Stimulated activated effector memory CD8-positive, alpha-beta T cell treated with anti-CD3 and anti-CD28 coated beads, Interleukin-12 subunit alpha, Interleukin-12 subunit beta, amount 100 ng/mL, for 72 hours (primary cell): ENCODE data around the gene BBLN.
"Not testable (repeated sequence)": the region's sequence is repeated elsewhere in the genome, so short reads cannot be mapped to it uniquely, and the experiment has no call there.

Experiments
- ATAC-seq: fragments of 150-1000 bp; cut with Tn5 transposase; 2 replicates; pipeline ENCODE4 v1.10.0; 2021
- DNase-seq, 2 donors: peaks; one replicate each; pipeline ENCODE4 v3.0.0; 2021 to 2022; ENCODE audit warnings: low spot score in 2 of 2
- H3K27ac Mint-ChIP-seq: one replicate; pipeline ENCODE4 v1.8.0; 2022; ENCODE audit warnings: mild to moderate bottlenecking, mixed read lengths
- H3K36me3 Mint-ChIP-seq: one replicate; pipeline ENCODE4 v1.8.0; 2022; ENCODE audit warnings: mild to moderate bottlenecking, mixed read lengths
- H3K4me1 Mint-ChIP-seq: one replicate; pipeline ENCODE4 v1.8.0; 2022; ENCODE audit warnings: mixed read lengths
- H3K4me3 Mint-ChIP-seq: one replicate; pipeline ENCODE4 v1.8.0; 2022; ENCODE audit warnings: mild to moderate bottlenecking, mixed read lengths
- H3K9me3 Mint-ChIP-seq: one replicate; pipeline ENCODE4 v1.8.0; 2022; ENCODE audit warnings: mixed read lengths

Gene BBLN

DNA sequence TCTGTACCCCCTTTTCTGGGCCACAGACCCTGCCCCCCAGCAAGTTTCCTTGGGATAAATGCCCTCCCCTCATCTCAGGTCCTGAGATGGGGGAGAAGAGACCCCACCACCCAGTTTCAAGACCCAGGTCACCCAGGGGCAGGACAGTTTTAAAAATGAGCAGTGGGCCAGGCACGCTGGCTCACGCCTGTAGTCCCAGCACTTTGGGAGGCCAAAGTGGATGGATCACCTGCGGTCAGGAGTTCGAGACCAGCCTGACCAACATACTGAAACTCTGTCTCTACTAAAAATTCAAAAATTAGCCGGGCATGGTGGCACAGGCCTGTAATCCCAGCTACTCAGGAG lies 38.6 kb upstream of the BBLN start:
- Mint-ChIP-seq H3K9me3 (no peaks in the 10 kb centered on the region), H3K4me1 (peaks cover 36% of the 10 kb centered on the region), H3K36me3 (peaks cover 47% of the 10 kb centered on the region), H3K4me3 (no peak overlapping the region), H3K27ac (no peak overlapping the region)
- ATAC-seq: no peak
- DNase-seq: no peak

GRCh38 chr9:128121924-128122808 lies 37.9 kb upstream of the BBLN start:
- ATAC-seq (no peak), DNase-seq (no peak)
- Mint-ChIP-seq H3K9me3 (no peaks in the 10 kb centered on the region), H3K27ac (no peak overlapping the region), H3K36me3 (peaks cover 44% of the 10 kb centered on the region), H3K4me1 (peaks cover 37% of the 10 kb centered on the region), H3K4me3 (no peak overlapping the region)

DNA sequence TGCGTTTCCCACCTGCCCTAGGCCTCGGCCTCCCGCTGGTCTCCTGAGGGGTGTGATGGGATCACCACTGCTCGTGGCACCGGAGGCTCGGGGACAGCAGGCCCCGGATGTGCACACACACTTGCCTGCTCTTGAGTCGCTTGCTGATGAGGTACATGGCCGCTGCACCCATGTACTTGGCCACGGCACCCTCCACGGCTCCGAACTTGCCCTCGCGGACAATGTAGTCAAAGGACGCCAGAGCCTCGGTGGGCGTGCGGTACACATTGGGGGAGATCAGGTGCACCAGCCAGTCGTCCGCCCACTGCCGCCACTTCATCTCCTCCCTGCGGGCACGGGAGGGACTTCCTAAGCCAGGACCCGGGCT lies 37.3 kb upstream of the BBLN start:
- Mint-ChIP-seq H3K4me1 (peaks cover 33% of the 10 kb centered on the region), H3K9me3 (no peaks in the 10 kb centered on the region), H3K36me3 (peaks cover 46% of the 10 kb centered on the region), H3K4me3 (no peak overlapping the region), H3K27ac (no peak overlapping the region)
- no peak for DNase-seq
- no peak for ATAC-seq

DNA sequence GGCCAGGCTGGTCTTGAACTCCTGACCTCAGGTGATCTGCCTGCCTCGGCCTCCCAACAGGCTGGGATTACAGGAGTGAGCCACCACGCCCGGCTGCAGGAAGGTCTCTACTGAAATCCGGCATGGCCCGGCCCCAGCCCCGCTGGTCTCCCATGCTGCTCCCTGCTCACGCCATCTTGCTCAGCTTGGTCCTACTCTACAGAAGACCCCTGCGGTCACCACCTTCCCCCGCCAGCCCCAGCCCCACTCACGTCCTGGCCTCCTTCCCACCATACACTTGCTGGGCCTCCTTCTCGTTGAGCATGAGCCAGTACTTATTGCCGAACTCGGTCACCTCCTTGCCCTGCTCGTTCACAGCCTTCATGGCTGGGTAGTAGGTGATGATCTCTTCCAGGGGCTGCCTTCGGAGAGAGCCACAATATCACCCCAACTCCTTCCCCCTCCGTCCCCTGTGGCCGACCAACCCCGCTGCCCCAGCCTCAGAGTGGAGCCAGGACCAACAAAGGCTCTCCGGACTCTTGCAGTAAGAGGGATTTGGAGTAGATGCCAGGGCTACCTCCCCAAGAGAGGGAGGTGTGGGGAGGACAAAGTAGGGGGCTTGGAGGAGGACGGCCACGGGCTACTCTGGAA lies 36.5 kb upstream of the BBLN start:
- no peaks in the 10 kb centered on the region for H3K9me3 Mint-ChIP-seq
- H3K4me1 Mint-ChIP-seq: peaks cover 33% of the 10 kb centered on the region
- ATAC-seq: no peak
- H3K27ac Mint-ChIP-seq: peak overlapping the region; percentile 17
- no peak overlapping the region for H3K4me3 Mint-ChIP-seq
- DNase-seq: no peak
- peaks cover 47% of the 10 kb centered on the region for H3K36me3 Mint-ChIP-seq

DNA sequence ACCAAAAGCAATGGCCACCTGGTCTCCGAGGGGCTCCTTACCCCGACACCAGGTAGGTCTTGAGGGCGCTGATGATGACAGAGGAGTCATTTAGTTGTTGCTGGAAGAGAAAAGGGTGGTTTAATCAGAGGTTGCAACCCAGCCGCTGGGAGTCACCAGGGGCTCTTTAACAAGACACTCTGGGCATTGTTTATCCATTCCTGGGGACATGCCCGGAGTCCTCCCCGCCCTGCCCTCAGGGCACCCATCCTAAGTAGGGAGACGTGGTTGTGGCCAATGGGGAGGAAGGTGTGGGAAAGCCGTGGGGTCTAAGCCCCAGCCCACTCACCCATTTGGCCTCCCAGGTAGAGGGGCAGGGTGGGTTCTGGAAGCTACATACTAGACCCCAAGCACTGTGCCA lies 35.6 kb upstream of the BBLN start:
- H3K4me1 Mint-ChIP-seq: peaks cover 40% of the 10 kb centered on the region
- H3K27ac Mint-ChIP-seq: peak overlapping the region; percentile 17
- peaks cover 45% of the 10 kb centered on the region for H3K36me3 Mint-ChIP-seq
- ATAC-seq (no peak), DNase-seq (no peak)
- H3K4me3 Mint-ChIP-seq: peak overlapping the region; percentile 98
- no peaks in the 10 kb centered on the region for H3K9me3 Mint-ChIP-seq

DNA sequence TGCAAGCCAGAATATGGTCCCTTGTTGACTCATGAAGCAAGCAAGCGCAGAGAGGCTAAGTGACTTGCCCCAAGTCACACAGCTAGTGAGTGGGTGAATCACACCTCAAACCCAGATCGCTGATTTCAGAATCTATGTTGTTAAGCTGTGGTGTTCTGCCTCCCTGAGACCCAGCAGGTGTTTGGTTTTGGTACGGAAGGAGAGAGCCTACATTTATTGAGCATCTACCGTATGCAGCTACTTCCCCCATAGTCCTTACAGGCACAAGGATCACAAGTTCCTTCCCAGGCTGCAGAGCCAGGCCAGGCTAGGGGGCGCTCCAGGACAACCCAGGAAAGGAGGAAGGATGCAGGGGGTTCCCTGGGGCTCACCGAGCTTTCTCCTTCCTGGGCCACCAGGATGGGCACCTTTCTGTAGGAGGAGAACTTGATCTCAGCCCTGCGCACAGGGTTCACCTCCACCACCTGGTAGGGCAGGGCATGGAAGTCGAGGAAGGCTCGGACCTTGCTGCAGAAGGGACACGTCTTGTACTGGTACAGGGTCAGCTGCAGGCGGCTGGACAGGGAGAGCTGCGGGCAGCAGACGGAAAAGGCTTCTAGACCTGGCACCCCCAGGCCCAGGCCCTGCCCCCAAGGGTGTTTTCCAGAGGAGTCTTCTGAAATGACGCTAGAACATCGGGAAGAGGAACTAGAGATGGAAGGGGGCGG lies 35.0 kb upstream of the BBLN start:
- ATAC-seq (no peak), DNase-seq (peak in 1 of 2 donors; percentile 70)
- peaks cover 45% of the 10 kb centered on the region for H3K36me3 Mint-ChIP-seq
- H3K9me3 Mint-ChIP-seq: no peaks in the 10 kb centered on the region
- peak overlapping the region; percentile 98 for H3K4me3 Mint-ChIP-seq
- peak overlapping the region; percentile 17 for H3K27ac Mint-ChIP-seq
- peaks cover 43% of the 10 kb centered on the region for H3K4me1 Mint-ChIP-seq

GRCh38 chr9:128125580-128126354 lies 34.3 kb upstream of the BBLN start:
- Mint-ChIP-seq H3K4me3 (peak overlapping the region; percentile 98), H3K9me3 (no peaks in the 10 kb centered on the region), H3K36me3 (peaks cover 45% of the 10 kb centered on the region), H3K4me1 (peaks cover 43% of the 10 kb centered on the region), H3K27ac (no peak overlapping the region)
- DNase-seq: no peak
- no peak for ATAC-seq

DNA sequence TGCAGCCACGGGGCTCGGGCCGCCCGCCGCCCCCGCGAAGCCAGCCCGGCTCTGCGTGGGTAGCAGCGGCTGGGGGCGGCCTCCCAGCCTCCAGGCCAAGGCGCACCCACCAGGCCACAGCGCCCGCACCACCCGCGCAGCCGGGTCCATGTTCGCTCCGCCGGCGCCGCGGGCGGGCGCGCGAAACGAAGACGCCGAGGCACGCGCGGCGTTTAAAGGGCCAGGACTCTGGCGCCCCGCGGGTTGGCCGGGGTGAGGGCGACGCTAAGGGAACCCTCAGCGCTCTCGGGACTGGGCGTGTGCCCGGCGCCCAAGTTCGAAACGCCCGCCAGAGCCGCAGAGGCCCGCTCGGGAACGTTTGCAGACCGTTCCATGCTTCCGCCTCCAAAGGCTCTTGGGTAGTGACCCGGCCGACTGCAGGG lies 32.5 kb upstream of the BBLN start, which contains the start of gene PTGES2:
TSS of gene PTGES2 (minus strand) at position 162 of the 422 bp plus-strand sequence. CDS start at position 150, 12 bp downstream.
- H3K4me1 Mint-ChIP-seq: peaks cover 43% of the 10 kb centered on the region
- peaks cover 30% of the 10 kb centered on the region for H3K36me3 Mint-ChIP-seq
- H3K27ac Mint-ChIP-seq: peak within 1 kb of the TSS; percentile 99
- no peaks in the 10 kb centered on the region for H3K9me3 Mint-ChIP-seq
- peak; percentile 84 for ATAC-seq
- peak; percentile 83 to 91 for DNase-seq
- peak within 1 kb of the TSS; percentile 98 for H3K4me3 Mint-ChIP-seq

DNA sequence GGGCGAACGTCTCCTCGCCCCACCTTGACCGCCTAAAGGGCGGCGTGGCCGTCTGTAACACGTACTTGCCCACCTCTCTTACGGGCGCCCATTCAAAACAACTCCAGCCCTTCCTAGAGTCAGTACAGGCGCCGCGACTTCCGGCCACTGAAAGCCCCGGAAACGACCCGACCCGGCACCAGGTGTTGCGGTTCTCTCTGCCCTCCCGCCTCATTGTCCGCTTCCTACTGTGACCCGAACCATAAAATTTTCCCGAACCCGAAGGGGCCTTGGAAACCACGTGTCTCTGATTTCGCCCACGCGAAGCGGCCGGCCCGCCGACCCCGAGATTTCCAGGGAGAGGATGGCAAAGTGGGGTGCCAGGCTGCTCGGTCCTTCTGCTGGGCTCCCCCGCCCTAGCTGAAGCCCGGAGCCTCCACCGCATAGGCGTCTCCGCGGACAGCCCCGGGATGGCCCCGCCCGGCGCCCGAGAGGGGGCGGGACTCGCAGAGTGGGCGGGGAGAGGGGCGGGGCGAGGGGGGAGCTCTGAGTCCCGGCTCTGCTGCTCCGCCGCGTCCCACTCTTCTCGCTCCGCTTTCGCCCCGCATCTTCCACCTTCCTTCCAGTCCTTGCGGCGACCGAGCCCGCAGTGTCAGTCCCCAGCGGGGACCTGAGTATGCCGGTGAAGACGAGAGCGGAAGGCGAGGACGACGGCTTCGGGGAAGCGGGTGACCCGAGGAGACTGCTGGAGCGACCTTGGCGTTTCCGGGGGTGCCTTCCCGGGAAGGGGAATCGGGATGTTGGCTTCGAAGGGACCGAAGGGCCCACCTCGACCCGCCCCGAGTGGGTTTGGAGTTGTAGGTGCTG lies 31.9 kb upstream of the BBLN start:
- ATAC-seq: peak; percentile 82
- H3K36me3 Mint-ChIP-seq: peaks cover 24% of the 10 kb centered on the region
- H3K4me3 Mint-ChIP-seq: peak overlapping the region; percentile 98
- DNase-seq: peak; percentile 86 to 96
- peaks cover 43% of the 10 kb centered on the region for H3K4me1 Mint-ChIP-seq
- peak overlapping the region; percentile 99 for H3K27ac Mint-ChIP-seq
- no peaks in the 10 kb centered on the region for H3K9me3 Mint-ChIP-seq

DNA sequence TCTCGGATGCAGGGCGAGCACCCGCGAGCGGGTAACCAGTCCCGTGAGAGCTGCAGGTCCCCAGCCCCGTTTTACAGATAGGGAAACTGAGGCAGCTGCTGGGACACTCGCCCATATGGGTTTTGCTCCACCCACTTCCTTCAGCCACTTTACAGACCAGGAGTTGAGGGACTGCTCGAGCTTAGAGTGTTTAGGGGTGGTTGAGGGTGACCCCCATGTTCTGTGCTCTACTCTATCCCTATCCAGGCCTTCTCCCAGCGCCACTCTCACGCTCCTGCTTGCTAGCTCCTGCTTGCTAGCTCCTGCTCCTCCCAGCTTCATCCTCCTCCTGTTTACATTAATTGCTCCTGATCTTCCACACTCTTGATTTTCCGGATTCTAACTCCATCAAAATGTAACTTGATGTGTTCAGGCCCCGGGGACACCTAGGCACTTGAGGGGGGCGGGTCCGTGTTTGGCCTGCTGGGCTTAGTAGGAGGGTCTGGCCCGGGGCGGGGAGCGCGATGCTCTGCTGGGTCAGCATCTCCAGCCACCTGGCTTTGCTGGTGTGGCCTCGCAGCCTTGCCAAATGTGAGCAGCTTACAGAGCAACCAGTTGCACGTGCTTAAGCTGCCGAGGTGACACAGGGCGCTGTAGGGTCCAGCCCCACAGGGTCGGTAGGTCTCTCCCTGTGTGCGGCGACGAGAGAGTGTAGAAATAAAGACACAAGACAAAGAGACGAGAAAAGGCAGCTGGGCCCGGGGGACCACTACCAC lies 31.1 kb upstream of the BBLN start:
- Mint-ChIP-seq H3K4me3 (peak overlapping the region; percentile 98), H3K27ac (peak overlapping the region; percentile 99), H3K9me3 (no peaks in the 10 kb centered on the region), H3K36me3 (peaks cover 16% of the 10 kb centered on the region), H3K4me1 (peaks cover 43% of the 10 kb centered on the region)
- ATAC-seq: no peak
- DNase-seq: no peak

DNA sequence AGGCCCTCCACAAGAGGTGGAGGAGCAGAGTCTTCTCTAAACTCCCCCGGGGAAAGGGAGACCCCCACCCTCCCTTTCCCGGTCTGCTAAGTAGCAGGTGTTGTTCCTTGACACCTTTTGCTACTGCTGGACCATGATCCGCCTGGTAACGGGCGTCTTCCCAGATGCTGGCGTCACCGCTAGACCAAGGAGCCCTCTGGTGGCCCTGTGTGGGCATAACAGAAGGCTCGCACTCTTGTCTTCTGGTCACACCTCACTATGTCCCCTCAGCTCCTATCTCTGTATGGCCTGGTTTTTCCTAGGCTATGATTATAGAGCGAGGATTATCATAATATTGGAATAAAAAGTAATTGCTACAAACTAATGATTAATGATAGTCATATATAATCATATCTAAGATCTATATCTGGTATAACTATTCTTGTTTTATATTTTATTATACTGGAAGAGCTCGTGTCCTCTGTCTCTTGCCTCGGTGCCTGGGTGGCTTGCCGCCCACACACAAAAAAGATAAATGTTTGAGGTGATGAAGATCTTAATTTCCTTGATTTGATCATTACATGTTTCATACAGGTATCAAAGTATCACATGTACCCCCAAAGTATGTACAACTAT lies 30.0 kb upstream of the BBLN start:
- Mint-ChIP-seq H3K4me3 (peak overlapping the region; percentile 98), H3K4me1 (peaks cover 34% of the 10 kb centered on the region)
- not testable (repeated sequence) for ATAC-seq, H3K9me3 Mint-ChIP-seq, H3K36me3 Mint-ChIP-seq, H3K27ac Mint-ChIP-seq
- DNase-seq: peak in 1 of 2 donors; percentile 73

- peaks cover 29% of the 10 kb centered on the region for H3K4me1 Mint-ChIP-seq
- H3K9me3 Mint-ChIP-seq, H3K36me3 Mint-ChIP-seq, DNase-seq, H3K27ac Mint-ChIP-seq, H3K4me3 Mint-ChIP-seq, ATAC-seq: not testable (repeated sequence)
Measured at GRCh38 chr9:128130651-128131050, 29.4 kb upstream of the BBLN start.

DNA sequence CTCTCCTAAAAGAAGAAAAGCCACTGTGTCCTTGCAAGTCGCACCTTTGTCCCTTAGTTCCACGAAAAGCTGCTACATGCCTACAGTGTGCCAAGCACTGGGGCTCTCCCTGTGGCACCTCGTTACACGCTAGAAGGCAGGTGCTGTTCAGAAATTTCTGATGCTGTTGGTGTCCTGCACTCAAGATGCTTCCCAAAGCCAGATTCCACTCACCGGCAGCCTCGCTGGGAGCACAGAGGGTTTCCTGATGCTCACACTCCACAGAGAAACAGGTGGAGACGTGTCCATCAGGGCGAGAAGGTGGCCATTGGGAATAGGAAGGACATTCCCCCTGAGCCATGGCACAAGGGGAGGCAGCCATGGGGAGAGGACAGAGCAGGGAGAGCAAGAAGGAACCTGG lies 28.7 kb upstream of the BBLN start:
- H3K9me3 Mint-ChIP-seq, H3K36me3 Mint-ChIP-seq, ATAC-seq, H3K27ac Mint-ChIP-seq, H3K4me3 Mint-ChIP-seq, DNase-seq: not testable (repeated sequence)
- H3K4me1 Mint-ChIP-seq: peaks cover 26% of the 10 kb centered on the region
